ENCODE measurements around the gene BARHL1.

DNA sequence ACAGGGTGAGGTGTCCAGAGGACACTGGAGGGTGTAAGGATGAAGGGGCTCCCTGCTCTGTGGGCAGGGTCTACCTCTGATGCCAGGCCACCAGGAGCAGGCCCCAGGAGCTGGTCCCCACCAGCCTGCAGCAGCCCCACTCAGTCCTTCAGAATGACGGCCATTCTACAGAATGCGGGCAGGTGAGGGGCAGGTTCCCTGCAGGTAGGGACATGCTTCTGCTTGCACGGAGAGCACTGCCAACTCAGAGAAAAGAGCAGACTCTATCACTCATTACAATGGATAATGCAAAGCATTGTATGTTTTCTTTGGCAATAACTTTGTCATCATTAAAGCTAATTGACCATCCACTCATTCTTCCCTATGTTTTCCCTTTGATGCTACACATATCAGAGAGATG lies 48.4 kb downstream of the BARHL1 start:
- TF ChIP-seq CTCF (optimal IDR thresholded peaks at IDR 0.05 in 1 of 3, IDR thresholded peaks at IDR 0.05 in 1 of 3, conservative IDR thresholded peaks at IDR 0.05 in 1 of 3; ENCODE audit: extremely low read depth in 1 of 3, insufficient read depth in 2 of 3, low read length in 3 of 3) = no peak
- TF ChIP-seq EZH2 (IDR thresholded peaks at IDR 0.05; ENCODE audit: low read length) = no peak
